ENCODE results near the gene LRRTM1. TPM values are rescaled to one million over a fixed set of nuclear protein-coding genes. Genes with fewer than 3 reads are reported as not detected.

LRRTM1 gene
- total RNA-seq, 1 donor from 2014 or later: 7.2 TPM

DNA sequence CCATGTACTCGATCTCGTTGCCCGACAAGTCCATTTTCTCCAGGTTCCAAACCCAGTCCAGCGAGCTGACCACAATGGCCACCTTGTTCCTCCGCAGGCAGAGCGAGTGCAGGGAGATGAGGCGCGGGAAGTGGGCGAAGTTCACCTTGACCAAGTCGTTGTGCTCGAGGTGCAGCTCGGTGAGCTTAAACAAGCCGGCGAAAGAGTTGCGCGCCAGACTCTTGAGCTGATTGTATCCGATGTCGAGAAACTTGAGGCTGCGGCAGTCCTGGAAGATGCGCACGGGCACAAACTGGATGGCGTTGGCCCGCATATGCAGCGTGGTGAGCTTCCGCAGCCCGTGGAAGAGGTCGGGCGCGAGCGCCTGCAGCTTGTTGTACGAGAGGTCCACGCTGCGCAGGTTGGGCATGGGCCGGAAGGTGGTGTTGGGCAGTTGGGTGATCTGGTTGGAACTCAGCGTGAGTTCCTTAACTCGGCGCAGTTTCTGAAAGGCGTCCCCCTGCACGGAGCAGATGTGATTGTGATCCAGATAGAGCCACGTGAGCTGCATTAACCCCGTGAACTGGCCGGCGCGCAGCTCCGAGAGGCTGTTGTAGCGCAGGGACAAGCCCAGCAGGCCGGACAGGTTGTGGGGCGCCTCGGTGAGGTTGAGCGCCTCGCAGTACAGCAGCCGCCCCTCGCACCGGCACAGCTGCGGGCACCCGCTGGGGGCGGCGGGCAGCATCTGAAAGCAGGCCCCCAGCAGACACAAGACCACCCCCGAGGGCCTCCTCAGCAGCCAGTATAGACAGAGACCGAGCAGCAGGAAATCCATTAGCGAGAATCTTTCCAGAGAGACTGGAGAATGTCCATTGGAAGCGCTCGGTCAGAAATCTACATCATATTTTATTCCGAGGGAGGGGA is 1.3 kb downstream of the LRRTM1 start:
- no peak for ATAC-seq
- intact Hi-C loops (cut with DNase I): no loop called here
- peak; percentile 55 for DNase-seq (ENCODE audit: low spot score)

DNA sequence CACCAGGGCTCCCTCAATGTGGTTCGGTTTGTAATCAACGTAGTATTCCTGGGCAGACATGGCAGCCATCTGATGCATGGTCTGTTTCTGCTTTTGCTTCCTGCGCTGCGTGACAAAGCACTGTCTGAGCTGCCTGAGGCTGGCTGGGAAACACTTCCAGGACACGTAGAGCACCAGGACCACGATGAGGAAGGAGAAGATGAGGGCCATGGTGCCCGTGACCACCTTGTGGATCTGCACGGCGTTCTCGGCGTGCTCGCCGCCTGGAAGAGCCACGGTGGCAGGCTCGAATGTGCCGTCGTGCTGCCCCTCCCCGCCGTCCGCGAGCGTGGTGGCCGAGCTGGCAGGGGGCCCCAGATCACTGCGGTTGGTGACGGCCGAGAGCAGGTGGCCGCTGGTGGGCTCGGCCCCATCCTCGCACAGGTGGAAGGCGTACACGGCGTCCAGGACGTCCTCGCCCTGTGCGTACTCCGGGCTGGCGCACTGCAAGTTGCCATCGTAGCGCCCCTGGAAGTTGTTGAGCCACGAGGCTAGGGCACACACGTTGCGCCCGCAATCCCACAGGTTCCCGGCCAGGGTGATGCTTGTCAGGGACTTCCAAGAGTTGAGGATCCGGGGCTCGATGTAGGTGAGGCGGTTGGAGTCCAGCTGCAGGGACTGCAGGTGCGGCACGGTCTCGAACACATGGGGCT is 2.1 kb downstream of the LRRTM1 start:
- intact Hi-C loops (cut with DNase I): no loop called here
- no peak for ATAC-seq

DNA sequence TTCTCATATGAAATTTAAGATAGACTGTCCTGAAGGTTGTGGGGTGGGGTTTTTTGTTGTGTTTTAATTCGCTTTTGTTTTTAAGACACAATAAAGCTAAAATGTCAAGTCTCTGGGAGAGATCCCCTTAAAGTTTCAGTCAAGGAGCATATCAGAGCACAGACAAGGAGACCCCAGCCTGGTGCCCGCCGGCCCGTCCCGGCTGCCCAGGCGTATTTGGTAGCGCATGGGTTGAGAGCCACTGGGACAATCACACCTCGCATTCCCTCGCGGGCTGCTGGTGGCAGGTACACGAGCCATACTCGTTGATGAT is 2.6 kb downstream of the LRRTM1 start:
- DNase-seq (ENCODE audit: low spot score): no peak
- intact Hi-C loops (cut with DNase I): no loop called here
- no peak for ATAC-seq

More for the DNA sequence above, 2.1 kb downstream of the LRRTM1 start:
- peak; percentile 49 for DNase-seq (ENCODE audit: low spot score)

DNA sequence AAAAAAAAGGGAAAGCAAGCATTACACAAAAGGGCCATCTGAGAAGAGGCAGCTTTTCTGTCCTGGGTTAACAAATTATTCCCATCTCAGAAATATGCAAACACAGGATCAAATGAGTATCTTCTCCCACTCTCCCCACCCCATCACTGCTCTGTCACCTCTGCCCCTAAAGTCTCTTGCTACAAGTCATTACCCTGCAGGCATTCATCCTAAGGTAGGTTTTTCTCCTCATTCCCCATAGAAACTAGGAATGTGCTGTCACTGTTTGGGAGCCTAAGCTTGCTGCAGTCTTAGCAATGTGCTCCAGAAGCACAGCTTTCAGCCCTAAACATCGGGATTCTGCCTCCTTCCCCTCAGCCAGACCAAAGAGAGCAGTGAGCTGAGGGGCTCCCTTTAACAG is 3.6 kb downstream of the LRRTM1 start:
- DNase-seq (ENCODE audit: low spot score): no peak
- ATAC-seq: no peak
- intact Hi-C loops (cut with DNase I): no loop called here

DNA sequence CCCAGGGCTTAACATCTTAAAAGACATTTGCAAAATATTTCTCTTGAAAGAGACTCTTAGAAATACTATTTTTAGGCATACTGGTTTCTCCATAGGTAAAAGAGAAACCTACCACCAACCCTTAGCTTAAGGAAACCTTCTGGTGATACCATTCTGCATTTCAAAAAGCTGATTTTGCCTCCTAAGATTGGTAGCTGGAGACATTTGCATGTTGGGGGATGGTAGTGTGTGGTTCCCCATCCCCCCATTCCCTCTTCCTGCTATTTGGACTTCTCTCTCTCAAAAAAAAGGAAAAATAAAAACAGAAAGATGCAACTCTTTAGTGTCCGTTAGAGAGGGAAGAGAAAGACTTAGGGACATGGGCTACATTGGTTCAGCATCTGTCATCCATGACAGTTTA is 4.2 kb downstream of the LRRTM1 start:
- no peak for ATAC-seq
- intact Hi-C loops (cut with DNase I): no loop called here
- no peak for DNase-seq (ENCODE audit: low spot score)

DNA sequence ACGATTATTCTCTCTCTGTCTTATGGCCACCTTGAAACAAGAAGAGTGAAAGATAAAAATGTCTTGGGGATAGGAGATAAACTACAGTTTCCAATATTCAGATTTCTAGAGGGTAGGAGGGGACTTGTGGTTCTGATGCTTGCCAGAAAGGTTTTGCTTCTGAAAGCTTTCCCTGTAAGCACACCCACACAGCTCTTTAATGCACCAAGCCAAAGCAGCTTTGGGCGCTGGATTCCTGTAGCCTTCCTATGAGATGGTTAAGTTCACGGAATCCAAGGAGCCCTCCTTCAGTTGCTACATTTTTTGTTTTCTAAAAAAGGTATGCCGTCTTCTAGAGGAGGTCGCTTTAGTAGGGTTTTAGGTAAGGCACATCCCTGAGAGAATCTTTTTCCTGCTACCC is 4.9 kb downstream of the LRRTM1 start:
- DNase-seq (ENCODE audit: low spot score): no peak
- ATAC-seq: no peak
- intact Hi-C loops (cut with DNase I): no loop called here

DNA sequence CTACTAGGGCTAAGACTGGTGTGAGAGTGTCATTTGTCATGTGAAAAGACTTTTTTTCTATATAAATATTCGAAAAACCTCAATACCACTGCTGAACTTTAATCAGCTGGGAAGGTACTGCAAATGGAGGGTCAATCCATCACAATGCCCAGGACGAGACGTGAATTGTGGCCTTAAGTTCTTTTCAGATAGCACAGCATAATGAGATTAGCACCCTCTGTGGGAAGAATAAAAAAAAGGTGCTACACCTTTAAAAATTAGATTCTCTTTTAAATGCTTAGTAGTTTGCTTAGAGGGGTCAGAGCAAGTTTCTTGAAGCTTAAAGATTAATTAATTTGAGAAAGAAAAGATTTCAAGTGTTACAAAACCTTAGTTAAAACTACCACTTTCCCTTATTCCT is 5.6 kb downstream of the LRRTM1 start:
- intact Hi-C loops (cut with DNase I): no loop called here
- DNase-seq (ENCODE audit: low spot score) (no peak), ATAC-seq (no peak)

DNA sequence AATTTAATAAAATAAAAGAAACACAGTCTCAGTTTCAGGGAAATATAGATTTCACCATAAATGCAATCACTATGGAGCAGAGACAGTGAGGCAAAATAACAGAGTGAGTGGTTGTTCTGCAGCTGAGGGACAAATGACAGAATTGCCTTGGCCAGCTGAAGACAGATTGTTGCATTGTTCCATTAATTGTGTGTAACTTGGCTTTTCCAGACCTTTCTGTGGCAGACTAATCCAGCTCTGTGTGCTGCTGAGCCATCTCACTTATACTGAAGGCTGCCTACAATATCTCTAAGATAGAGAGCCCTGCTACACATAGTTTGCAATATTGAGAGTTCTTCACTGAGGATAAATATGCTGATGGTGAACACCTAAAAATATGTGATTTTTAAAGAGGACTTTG is 11.5 kb downstream of the LRRTM1 start:
- DNase-seq (ENCODE audit: low spot score): no peak
- peak; percentile 41 for ATAC-seq
- intact Hi-C loops (cut with DNase I): no loop called here

DNA sequence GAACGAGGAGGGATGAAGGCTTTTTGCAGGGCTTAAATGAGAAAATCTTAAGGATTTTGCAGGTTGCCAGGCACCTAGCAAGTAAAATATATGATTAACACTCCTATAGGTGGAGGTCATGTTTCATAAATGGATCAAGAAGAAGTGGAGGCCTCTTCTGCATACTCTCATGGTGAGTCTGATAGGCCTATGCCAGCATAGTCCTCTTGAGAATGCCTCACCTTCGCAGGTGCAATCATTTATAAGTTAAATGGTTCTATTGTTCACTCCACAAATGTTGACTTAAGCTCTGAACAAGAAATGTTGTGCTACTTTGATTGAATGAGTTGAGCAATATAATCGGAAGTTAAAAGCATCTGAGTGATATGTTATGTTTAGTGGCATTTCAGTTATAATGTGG is 12.1 kb downstream of the LRRTM1 start:
- intact Hi-C loops (cut with DNase I): no loop called here
- ATAC-seq (no peak), DNase-seq (ENCODE audit: low spot score) (no peak)

DNA sequence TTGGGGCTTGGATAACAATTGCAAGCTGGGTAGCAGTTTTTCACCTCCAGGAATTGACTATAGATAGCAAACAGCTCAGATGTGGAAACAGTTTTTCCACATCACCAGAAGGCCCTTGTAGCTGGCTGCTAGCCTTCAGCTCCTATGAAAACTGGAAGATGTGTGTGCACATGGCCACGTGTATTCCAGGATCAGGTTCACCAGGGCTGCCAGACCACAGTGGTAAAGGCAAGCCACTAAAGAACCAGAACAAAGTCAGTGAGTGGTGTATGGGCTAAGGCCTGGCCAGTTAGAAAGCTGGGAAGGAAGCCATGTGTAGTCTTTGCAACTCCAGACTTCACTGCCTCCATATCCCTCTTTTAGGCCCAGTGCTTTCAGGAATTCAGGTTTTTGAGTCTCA is 12.9 kb downstream of the LRRTM1 start:
- DNase-seq (ENCODE audit: low spot score) (no peak), ATAC-seq (no peak)
- intact Hi-C loops (cut with DNase I): no loop called here

DNA sequence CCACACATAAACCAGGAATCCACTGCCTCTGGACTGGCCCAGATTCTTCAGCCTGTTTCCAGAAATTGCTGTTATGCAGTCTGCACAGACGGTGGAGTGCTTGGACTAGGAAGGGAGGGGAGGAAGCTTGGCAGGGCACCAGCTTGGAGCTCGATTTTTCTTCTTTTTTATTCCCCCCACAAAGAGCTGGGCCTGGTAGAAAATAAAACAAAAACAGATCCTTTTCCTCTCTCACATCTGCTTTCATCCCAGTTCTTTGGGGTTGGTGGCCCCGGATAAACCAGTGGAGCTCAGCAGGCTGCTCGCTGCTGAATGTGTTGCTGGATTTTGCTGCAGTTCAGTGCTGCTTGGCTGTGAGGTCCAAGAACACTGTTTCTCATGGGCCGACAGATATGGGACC is 16.0 kb downstream of the LRRTM1 start:
- intact Hi-C loops (cut with DNase I): no loop called here
- DNase-seq (ENCODE audit: low spot score) (peak; percentile 52), ATAC-seq (peak; percentile 66)

DNA sequence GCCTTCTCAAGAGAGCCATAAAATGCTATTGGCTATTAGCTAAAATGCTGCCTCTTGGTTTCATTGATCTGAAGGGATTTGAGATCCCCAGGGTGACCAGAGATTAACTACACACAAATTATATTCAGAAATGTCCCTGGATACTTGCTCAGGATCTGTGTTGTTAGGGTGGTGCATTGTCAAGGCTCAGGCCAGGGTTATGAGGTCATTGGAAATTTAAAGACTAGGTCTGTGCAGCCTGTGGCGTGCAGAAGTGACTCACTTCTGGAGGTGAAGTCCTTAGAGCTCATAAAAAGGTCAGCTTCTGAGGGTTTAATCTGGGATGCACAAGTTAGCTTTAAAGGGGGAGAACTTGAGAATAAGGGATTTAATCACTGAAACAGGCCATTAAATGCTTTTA is 23.5 kb downstream of the LRRTM1 start:
- DNase-seq (ENCODE audit: low spot score) (no peak), ATAC-seq (no peak)
- intact Hi-C loops (cut with DNase I): no loop called here

DNA sequence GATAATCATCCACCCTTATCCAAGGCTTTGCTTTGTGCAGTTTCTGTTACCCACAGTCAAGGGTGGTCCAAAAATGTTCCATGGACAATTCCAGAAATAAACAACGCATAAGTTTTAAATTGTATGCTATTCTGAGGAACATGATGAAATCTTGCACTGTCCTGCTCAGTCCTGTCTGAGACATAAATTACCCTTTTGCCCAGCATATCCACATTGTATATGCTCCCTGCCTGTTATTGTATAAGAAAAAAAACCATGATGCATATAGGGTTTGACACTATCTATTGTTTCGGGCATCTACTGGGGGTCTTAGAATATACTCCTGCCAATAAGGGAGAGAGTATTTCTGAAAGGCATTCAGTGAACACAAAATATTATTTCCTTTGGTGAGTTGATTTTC is 24.0 kb downstream of the LRRTM1 start:
- ATAC-seq (no peak), DNase-seq (ENCODE audit: low spot score) (no peak)
- intact Hi-C loops (cut with DNase I): no loop called here

DNA sequence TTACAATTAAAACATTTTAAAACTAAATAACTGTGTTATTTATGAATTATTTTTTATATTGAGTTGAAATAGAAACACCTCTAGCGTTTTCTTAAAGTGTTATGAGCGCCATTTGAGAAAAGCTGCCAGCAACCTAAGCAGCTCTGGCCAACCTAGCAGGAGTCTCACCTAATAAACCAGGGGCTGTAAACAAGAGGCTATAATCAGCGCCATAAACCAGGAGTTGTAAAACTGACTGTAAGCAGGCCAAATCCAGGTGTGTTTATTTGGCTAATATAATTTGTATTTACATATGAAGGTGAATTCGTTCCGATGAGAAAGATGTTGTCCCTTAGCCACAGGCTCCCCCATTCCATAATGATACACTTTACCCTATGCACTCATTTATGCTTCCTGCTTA is 34.7 kb downstream of the LRRTM1 start:
- intact Hi-C loops (cut with DNase I): no loop called here
- ATAC-seq (no peak), DNase-seq (ENCODE audit: low spot score) (no peak)

DNA sequence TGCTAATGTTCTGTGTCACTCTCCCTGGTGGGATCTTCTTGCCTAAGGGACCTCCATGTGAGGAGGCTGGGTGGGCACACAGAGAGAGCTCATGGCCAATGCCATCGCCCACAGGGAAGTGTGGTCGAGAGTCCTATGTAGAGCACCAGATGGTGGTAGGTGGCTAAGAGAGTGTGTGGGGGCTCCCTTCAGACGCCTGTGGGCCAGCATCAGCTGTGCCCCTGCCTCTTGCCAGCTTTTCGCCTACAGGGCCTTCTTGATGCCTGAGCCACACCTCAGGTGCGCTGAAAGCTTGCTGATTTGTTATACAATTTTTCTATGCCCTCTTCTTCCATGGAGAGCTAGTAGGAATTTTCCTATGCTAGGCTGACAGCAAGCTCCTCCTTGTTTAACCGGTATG is 38.3 kb downstream of the LRRTM1 start:
- no peak for DNase-seq (ENCODE audit: low spot score)
- intact Hi-C loops (cut with DNase I): no loop called here
- no peak for ATAC-seq

DNA sequence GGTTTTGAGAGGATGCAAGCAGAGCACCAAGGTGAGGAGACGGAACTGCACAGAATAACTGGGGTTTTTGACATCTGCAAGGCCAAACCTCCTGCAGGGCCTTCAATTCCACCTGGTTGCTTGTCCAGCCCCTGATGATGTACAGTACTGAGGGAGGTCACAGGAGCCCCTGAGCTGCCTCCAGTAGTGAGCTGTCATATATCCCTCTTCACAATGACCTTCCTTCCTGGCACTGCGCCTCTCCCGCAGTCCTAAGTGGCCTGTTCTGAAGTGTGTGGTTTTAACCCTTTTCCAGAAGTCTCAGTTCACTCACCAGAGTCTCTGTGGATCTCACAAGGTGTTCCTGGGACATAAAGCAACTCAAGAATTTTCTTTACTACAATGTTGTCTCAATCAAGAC is 45.3 kb downstream of the LRRTM1 start:
- DNase-seq (ENCODE audit: low spot score) (no peak), ATAC-seq (no peak)
- intact Hi-C loops (cut with DNase I): no loop called here

DNA sequence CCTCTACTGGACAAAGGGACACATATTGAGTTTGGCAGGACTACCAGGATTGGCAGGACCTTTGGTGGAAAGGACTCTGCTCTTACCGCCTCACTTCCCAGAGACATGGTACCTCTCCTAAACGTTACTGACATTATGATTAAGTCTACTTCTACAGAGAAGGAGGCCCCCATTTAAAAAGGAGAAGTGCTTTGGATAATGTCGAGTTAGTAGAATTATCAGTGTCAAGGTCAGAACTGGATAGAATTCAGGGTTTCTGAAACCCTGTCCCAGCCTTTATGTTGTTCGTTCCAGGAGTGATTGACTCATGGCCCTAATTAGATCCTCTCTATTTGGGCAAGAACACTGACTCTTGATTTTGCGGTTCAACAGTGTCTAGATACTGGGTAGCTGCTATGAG is 45.8 kb downstream of the LRRTM1 start:
- DNase-seq (ENCODE audit: low spot score): no peak
- no peak for ATAC-seq
- intact Hi-C loops (cut with DNase I): no loop called here

DNA sequence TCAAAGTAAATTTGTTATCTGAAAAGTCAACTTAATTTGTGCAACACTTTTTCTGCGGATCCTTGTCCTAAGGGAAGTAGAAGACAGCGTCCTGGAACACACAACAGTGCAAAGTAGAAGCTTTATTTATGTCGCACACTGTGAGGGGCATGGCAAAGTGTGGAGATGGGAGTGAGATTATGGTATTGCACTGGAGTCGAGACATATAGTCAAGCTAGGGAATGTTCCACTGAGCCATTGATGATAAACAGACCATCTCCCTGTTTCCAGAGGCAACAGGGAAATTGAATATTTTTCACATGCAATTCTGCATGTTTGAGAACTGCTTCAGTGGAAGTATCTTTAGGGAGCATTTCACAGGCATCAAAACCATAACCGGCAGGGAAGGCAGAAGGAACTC is 46.2 kb downstream of the LRRTM1 start:
- ATAC-seq: no peak
- no peak for DNase-seq (ENCODE audit: low spot score)
- intact Hi-C loops (cut with DNase I): no loop called here

DNA sequence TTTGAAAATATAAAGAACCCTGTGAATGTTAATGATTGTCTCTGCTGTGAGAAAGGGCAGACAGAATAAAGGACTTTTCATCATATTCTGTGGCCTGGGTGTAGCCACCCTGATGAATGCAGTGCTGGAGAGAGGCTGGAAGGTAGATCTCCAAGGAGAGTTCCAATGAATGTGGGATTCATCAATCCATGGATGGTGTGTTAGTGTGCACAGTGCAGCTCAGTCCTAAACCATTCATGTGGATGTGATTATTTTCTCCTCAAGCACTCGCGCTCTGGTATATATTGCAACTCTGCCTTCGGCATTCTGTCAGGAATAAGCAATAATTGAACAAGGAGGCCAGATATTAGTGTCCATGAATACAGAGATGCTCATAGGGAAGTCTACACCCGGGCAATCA is 47.1 kb downstream of the LRRTM1 start:
- intact Hi-C loops (cut with DNase I): no loop called here
- ATAC-seq (no peak), DNase-seq (ENCODE audit: low spot score) (no peak)

DNA sequence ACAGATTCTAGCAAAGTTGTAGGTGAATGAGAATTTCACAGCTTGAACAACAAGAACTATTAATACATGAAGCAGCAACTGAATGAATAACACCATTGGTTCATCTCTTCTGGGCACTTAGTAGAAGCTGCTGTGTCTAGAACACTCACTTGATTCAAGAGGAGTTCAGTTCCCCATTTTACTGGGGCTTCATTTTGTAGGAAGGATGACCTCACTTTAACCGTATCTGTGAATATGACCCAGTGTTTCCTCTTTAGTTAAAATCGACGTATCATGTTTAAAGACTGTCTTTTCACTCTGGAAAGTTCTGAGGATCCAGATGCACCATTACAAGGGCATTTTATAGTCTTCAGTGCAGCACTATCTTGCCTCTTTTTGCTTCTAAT is 47.8 kb downstream of the LRRTM1 start:
- intact Hi-C loops (cut with DNase I): no loop called here
- DNase-seq (ENCODE audit: low spot score): no peak
- no peak for ATAC-seq

Measured in sciatic nerve (tissue), 2 donors.